Body of pancreas (tissue), 4 donors: ENCODE measurements around the gene MEF2D.

Source experiments
- CTCF ChIP-seq, 7 experiments: fragments of 450-650 bp in 4 of 7; fragments of 200-600 bp in 3 of 7; sonication (generic) in 3 of 7; IDR thresholded peaks; one replicate each; pipeline ENCODE4 v1.5.1; 2016 to 2019; ENCODE audit warnings: antibody characterized with exemption in 7 of 7
- POLR2A ChIP-seq, 3 donors: fragments of 450-650 bp; IDR thresholded peaks; one replicate each; pipeline ENCODE4 v1.6.1; 2016; ENCODE audit warnings: antibody characterized with exemption in 3 of 3, mild to moderate bottlenecking in 2 of 3

- no peak for TF ChIP-seq CTCF (IDR thresholded peaks at IDR 0.05)
- TF ChIP-seq POLR2A (IDR thresholded peaks at IDR 0.05): no peak
Observed at GRCh38 chr1:156443286-156443685, 57.3 kb downstream of the MEF2D start.
